ENCODE data around the gene LARP1. TPM values are rescaled to one million over a fixed set of nuclear protein-coding genes. Genes with fewer than 3 reads are reported as not detected.
"Not testable (repeated sequence)": the region's sequence is repeated elsewhere in the genome, so short reads cannot be mapped to it uniquely, and the experiment has no call there.

The LARP1 gene
- total RNA-seq, 3 donors from 2014 or later, result 64.0 to 123 (median 73.7) TPM

DNA sequence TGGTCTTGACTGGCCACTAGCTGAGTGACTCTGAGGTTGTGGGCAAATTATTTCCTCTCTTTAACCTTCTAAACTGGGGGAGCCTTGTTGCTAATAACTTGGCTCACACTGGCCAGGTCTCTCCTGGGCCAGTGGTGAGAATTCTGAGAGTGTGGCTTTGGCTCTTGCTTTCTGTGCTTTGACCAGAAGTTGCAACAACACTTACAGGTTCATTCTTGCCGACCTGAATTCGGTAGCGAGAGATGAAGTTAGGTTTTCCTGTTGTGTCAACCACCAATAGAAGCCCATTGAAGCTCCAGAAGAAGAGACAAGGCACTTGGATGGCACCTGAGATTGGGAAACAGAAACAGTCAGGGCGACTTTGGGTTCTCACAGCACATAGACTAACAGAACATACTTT, 75.4 kb downstream of the LARP1 start:
- Histone ChIP-seq H3K4me3 (no peak overlapping the region), H3K27me3 (no peaks in the 10 kb centered on the region), H3K9me3 (no peaks in the 10 kb centered on the region), H3K4me1 (no peaks in the 10 kb centered on the region), H3K27ac (peak overlapping the region; percentile 84 to 87), H3K36me3 (no peaks in the 10 kb centered on the region)
- intact Hi-C loops (cut with DNase I; ENCODE audit: low total_unique reads), result no loop called here
- TF ChIP-seq, protein P1, sequence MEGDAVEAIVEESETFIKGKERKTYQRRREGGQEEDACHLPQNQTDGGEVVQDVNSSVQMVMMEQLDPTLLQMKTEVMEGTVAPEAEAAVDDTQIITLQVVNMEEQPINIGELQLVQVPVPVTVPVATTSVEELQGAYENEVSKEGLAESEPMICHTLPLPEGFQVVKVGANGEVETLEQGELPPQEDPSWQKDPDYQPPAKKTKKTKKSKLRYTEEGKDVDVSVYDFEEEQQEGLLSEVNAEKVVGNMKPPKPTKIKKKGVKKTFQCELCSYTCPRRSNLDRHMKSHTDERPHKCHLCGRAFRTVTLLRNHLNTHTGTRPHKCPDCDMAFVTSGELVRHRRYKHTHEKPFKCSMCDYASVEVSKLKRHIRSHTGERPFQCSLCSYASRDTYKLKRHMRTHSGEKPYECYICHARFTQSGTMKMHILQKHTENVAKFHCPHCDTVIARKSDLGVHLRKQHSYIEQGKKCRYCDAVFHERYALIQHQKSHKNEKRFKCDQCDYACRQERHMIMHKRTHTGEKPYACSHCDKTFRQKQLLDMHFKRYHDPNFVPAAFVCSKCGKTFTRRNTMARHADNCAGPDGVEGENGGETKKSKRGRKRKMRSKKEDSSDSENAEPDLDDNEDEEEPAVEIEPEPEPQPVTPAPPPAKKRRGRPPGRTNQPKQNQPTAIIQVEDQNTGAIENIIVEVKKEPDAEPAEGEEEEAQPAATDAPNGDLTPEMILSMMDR (IDR thresholded peaks at IDR 0.05), result no peak
- TF ChIP-seq POLR2A (IDR thresholded peaks at IDR 0.05), result no peak
- TF ChIP-seq POLR2AphosphoS5 (IDR thresholded peaks at IDR 0.05), result no peak
- no peak for DNase-seq (ENCODE audit: low spot score in 2 of 2)

DNA sequence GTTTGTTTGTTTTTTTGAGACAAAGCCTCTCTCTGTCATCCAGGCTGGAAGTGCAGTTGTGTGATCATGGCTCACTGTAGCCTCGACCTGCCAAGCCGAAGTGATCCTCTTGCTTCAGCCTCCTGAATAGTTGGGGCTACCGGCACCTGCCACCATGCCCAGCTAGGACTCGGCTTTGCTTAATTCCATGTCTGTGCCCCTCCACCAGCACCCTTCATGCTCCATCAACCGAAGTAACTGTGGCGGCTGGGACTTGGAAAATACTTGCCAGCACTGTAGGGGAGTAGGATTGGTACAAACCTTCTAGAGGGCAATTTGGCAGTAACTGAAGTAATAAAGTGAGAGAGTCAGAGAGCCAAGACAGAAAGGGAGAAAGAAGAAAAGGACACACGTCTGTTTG, 76.3 kb downstream of the LARP1 start:
- H3K27me3 ChIP-seq, result no peaks in the 10 kb centered on the region
- no peaks in the 10 kb centered on the region for H3K36me3 ChIP-seq
- no peaks in the 10 kb centered on the region for H3K4me1 ChIP-seq
- no peak overlapping the region for H3K4me3 ChIP-seq
- intact Hi-C loops (cut with DNase I; ENCODE audit: low total_unique reads), result no loop called here
- peak overlapping the region in 1 of 2 donors; percentile 84 for H3K27ac ChIP-seq
- TF ChIP-seq, protein P1 (IDR thresholded peaks at IDR 0.05), result no peak
- TF ChIP-seq POLR2AphosphoS5 (IDR thresholded peaks at IDR 0.05) (no peak), POLR2A (IDR thresholded peaks at IDR 0.05) (no peak)
- no peaks in the 10 kb centered on the region for H3K9me3 ChIP-seq
- DNase-seq (ENCODE audit: low spot score in 2 of 2), result no peak

DNA sequence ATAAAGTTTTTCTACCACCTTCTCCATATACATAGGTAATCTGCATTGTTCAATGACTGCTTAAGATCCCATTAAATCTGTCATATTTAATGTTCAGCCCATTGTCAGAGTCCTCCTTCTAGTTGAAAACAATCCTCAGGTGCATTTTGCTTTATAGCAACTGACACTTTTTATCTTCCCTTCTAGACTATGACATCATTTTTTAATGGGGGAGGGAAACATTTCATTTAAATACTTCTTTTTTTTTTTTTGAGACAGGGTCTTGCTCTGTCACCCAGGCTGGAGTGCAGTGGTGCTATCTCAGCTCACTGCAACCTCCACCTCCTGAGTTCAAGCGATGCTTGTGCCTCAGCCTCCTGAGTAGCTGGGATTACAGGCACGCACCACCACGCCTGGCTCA, 77.6 kb downstream of the LARP1 start:
- H3K4me3 ChIP-seq; H3K36me3 ChIP-seq; intact Hi-C loops (cut with DNase I; ENCODE audit: low total_unique reads); H3K27me3 ChIP-seq; H3K9me3 ChIP-seq; H3K27ac ChIP-seq; DNase-seq (ENCODE audit: low spot score in 2 of 2); H3K4me1 ChIP-seq: not testable (repeated sequence)

DNA sequence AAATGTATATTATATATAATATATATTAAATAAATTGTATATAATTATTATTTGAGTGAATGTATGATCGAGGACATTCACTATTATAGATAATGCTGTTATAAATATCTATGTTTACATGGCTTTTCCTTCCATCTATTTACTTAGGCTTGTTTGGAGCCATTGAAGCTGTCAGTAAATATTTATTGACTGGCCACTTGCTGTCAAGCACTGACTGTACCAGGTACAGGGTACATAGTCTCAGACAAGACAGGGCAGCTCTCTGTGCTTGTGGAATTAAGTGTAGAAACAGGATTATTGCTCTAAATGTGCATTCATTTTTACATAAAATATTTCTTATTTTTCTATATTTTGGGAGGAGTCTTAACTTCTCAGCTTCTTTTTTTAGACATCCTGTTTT, 78.9 kb downstream of the LARP1 start:
- Histone ChIP-seq H3K9me3 (no peaks in the 10 kb centered on the region), H3K4me1 (no peaks in the 10 kb centered on the region), H3K36me3 (no peaks in the 10 kb centered on the region), H3K27ac (no peak overlapping the region), H3K27me3 (no peaks in the 10 kb centered on the region), H3K4me3 (no peak overlapping the region)
- DNase-seq (ENCODE audit: low spot score in 2 of 2), result no peak
- intact Hi-C loops (cut with DNase I; ENCODE audit: low total_unique reads), result no loop called here
- TF ChIP-seq POLR2A (IDR thresholded peaks at IDR 0.05) (no peak), POLR2AphosphoS5 (IDR thresholded peaks at IDR 0.05) (no peak)
- TF ChIP-seq, protein P1 (IDR thresholded peaks at IDR 0.05), result no peak

DNA sequence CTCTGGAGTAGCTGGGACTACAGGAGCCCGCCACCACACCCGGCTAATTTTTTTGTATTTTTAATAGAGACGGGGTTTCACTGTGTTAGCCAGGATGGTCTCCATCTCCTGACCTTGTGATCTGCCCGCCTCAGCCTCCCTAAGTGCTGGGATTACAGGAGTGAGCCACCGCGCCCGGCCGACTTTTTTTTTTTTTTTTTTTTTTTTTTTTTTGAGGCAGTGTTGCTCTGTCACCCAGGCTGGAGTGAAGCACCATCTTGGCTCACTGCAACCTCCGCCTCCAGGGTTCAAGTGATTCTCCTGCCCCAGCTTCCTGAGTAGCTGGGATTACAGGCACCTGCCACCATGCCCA, 80.5 kb downstream of the LARP1 start:
- intact Hi-C loops (cut with DNase I; ENCODE audit: low total_unique reads), result not testable (repeated sequence)

DNA sequence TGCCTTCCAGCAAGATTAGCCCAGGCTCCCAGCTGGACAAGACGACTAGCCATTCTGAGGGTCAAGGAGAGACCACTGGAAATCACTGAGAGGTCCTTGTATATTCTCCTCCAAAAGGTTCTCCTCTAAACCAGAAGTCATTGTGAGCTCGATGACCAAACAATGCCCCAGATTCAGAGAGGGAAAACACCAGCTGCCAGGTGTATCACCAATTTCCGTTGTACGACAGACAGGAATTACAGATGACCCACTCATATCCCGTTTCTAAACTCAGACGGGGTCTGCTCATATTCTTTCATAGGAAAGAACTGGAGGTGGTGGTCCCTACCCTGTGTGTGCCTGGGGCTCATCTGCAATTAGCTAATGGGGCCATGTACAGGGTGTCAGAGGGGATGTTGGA, 81.0 kb downstream of the LARP1 start:
- Histone ChIP-seq H3K4me1 (no peaks in the 10 kb centered on the region), H3K4me3 (no peak overlapping the region), H3K36me3 (no peaks in the 10 kb centered on the region), H3K27ac (peak overlapping the region; percentile 45 to 72), H3K9me3 (no peaks in the 10 kb centered on the region), H3K27me3 (no peaks in the 10 kb centered on the region)
- no peak for DNase-seq (ENCODE audit: low spot score in 2 of 2)
- intact Hi-C loops (cut with DNase I; ENCODE audit: low total_unique reads), result no loop called here
- TF ChIP-seq, protein P1 (IDR thresholded peaks at IDR 0.05), result no peak
- TF ChIP-seq POLR2A (IDR thresholded peaks at IDR 0.05) (no peak), POLR2AphosphoS5 (IDR thresholded peaks at IDR 0.05) (no peak)

More for the DNA sequence above, 80.5 kb downstream of the LARP1 start:
- not testable (repeated sequence) for H3K4me1 ChIP-seq; H3K36me3 ChIP-seq; H3K4me3 ChIP-seq; DNase-seq (ENCODE audit: low spot score in 2 of 2); H3K27me3 ChIP-seq; H3K9me3 ChIP-seq
- H3K27ac ChIP-seq, result peak overlapping the region; percentile 72 to 75
